ENCODE data around the gene ADGRG2.

The ADGRG2 gene

GRCh38 chrX:19089555-19090040 is 32.7 kb downstream of the ADGRG2 start:
- H3K4me3 ChIP-seq (ENCODE audit: low read depth, low read length): no peak overlapping the region
- ChIA-PET POLR2A (no interaction called here), CTCF (interaction anchor here (0.5 kb wide), 1 partner anchor 736 kb away, joined by 3 read pairs; no protein-coding TSS in a partner anchor)
- H3K36me3 ChIP-seq (ENCODE audit: control insufficient read depth in 2 of 2, insufficient read depth in 1 of 2, low read length in 2 of 2): no peaks in the 10 kb centered on the region
- peak; percentile 21 for TF ChIP-seq SETDB1 (IDR thresholded peaks at IDR 0.05; ENCODE audit: insufficient read length, low read length)
- TF ChIP-seq, protein P1, sequence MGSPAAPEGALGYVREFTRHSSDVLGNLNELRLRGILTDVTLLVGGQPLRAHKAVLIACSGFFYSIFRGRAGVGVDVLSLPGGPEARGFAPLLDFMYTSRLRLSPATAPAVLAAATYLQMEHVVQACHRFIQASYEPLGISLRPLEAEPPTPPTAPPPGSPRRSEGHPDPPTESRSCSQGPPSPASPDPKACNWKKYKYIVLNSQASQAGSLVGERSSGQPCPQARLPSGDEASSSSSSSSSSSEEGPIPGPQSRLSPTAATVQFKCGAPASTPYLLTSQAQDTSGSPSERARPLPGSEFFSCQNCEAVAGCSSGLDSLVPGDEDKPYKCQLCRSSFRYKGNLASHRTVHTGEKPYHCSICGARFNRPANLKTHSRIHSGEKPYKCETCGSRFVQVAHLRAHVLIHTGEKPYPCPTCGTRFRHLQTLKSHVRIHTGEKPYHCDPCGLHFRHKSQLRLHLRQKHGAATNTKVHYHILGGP (tag by site-specific recombination; IDR thresholded peaks at IDR 0.05): no peak
- no peak overlapping the region for H3K27ac ChIP-seq (ENCODE audit: extremely low read depth, low read depth, low read length)
- H3K9me3 ChIP-seq (ENCODE audit: control insufficient read depth, insufficient read depth, low read depth, low read length): no peaks in the 10 kb centered on the region
- H3K4me1 ChIP-seq (ENCODE audit: control insufficient read depth, insufficient read depth, low read length): no peaks in the 10 kb centered on the region

GRCh38 chrX:19086102-19086772 is 36.0 kb downstream of the ADGRG2 start:
- ChIA-PET CTCF (no interaction called here), POLR2A (no interaction called here)
- Histone ChIP-seq H3K4me3 (ENCODE audit: low read depth, low read length) (no peak overlapping the region), H3K9me3 (ENCODE audit: control insufficient read depth, insufficient read depth, low read depth, low read length) (no peaks in the 10 kb centered on the region), H3K27ac (ENCODE audit: extremely low read depth, low read depth, low read length) (no peak overlapping the region), H3K4me1 (ENCODE audit: control insufficient read depth, insufficient read depth, low read length) (no peaks in the 10 kb centered on the region), H3K36me3 (ENCODE audit: control insufficient read depth in 2 of 2, insufficient read depth in 1 of 2, low read length in 2 of 2) (no peaks in the 10 kb centered on the region)
- TF ChIP-seq ZNF561 (tag by site-specific recombination; IDR thresholded peaks at IDR 0.05; ENCODE audit: borderline replicate concordance) (no peak), ZNF843 (tag by site-specific recombination; IDR thresholded peaks at IDR 0.05) (no peak), SETDB1 (IDR thresholded peaks at IDR 0.05; ENCODE audit: insufficient read length, low read length) (no peak), ZNF324 (tag by site-specific recombination; IDR thresholded peaks at IDR 0.05) (no peak), KLF8 (tag by site-specific recombination; IDR thresholded peaks at IDR 0.05) (no peak), ZNF658 (tag by site-specific recombination; IDR thresholded peaks at IDR 0.05) (no peak), OVOL3 (tag by site-specific recombination; IDR thresholded peaks at IDR 0.05) (no peak), OSR2 (tag by site-specific recombination; IDR thresholded peaks at IDR 0.05) (no peak), ZNF221 (tag by site-specific recombination; IDR thresholded peaks at IDR 0.05; ENCODE audit: borderline replicate concordance) (no peak), MEIS1 (CRISPR knock-in tag; IDR thresholded peaks at IDR 0.05; ENCODE audit: borderline replicate concordance) (no peak), ZNF747 (tag by site-specific recombination; IDR thresholded peaks at IDR 0.05) (no peak), ZNF830 (tag by site-specific recombination; IDR thresholded peaks at IDR 0.05; ENCODE audit: low read depth) (no peak), ZSCAN4 (tag by site-specific recombination; IDR thresholded peaks at IDR 0.05) (no peak), SCRT2 (tag by site-specific recombination; IDR thresholded peaks at IDR 0.05) (no peak), ZNF202 (tag by site-specific recombination; IDR thresholded peaks at IDR 0.05; ENCODE audit: borderline replicate concordance) (no peak)
- TF ChIP-seq, protein P2, sequence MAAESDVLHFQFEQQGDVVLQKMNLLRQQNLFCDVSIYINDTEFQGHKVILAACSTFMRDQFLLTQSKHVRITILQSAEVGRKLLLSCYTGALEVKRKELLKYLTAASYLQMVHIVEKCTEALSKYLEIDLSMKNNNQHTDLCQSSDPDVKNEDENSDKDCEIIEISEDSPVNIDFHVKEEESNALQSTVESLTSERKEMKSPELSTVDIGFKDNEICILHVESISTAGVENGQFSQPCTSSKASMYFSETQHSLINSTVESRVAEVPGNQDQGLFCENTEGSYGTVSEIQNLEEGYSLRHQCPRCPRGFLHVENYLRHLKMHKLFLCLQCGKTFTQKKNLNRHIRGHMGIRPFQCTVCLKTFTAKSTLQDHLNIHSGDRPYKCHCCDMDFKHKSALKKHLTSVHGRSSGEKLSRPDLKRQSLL (tag by site-specific recombination; IDR thresholded peaks at IDR 0.05): no peak
- TF ChIP-seq, protein P3, sequence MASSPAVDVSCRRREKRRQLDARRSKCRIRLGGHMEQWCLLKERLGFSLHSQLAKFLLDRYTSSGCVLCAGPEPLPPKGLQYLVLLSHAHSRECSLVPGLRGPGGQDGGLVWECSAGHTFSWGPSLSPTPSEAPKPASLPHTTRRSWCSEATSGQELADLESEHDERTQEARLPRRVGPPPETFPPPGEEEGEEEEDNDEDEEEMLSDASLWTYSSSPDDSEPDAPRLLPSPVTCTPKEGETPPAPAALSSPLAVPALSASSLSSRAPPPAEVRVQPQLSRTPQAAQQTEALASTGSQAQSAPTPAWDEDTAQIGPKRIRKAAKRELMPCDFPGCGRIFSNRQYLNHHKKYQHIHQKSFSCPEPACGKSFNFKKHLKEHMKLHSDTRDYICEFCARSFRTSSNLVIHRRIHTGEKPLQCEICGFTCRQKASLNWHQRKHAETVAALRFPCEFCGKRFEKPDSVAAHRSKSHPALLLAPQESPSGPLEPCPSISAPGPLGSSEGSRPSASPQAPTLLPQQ (tag by site-specific recombination; IDR thresholded peaks at IDR 0.05): no peak
- TF ChIP-seq, protein P4, sequence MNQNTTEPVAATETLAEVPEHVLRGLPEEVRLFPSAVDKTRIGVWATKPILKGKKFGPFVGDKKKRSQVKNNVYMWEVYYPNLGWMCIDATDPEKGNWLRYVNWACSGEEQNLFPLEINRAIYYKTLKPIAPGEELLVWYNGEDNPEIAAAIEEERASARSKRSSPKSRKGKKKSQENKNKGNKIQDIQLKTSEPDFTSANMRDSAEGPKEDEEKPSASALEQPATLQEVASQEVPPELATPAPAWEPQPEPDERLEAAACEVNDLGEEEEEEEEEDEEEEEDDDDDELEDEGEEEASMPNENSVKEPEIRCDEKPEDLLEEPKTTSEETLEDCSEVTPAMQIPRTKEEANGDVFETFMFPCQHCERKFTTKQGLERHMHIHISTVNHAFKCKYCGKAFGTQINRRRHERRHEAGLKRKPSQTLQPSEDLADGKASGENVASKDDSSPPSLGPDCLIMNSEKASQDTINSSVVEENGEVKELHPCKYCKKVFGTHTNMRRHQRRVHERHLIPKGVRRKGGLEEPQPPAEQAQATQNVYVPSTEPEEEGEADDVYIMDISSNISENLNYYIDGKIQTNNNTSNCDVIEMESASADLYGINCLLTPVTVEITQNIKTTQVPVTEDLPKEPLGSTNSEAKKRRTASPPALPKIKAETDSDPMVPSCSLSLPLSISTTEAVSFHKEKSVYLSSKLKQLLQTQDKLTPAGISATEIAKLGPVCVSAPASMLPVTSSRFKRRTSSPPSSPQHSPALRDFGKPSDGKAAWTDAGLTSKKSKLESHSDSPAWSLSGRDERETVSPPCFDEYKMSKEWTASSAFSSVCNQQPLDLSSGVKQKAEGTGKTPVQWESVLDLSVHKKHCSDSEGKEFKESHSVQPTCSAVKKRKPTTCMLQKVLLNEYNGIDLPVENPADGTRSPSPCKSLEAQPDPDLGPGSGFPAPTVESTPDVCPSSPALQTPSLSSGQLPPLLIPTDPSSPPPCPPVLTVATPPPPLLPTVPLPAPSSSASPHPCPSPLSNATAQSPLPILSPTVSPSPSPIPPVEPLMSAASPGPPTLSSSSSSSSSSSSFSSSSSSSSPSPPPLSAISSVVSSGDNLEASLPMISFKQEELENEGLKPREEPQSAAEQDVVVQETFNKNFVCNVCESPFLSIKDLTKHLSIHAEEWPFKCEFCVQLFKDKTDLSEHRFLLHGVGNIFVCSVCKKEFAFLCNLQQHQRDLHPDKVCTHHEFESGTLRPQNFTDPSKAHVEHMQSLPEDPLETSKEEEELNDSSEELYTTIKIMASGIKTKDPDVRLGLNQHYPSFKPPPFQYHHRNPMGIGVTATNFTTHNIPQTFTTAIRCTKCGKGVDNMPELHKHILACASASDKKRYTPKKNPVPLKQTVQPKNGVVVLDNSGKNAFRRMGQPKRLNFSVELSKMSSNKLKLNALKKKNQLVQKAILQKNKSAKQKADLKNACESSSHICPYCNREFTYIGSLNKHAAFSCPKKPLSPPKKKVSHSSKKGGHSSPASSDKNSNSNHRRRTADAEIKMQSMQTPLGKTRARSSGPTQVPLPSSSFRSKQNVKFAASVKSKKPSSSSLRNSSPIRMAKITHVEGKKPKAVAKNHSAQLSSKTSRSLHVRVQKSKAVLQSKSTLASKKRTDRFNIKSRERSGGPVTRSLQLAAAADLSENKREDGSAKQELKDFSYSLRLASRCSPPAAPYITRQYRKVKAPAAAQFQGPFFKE (tag by site-specific recombination; IDR thresholded peaks at IDR 0.05; ENCODE audit: borderline replicate concordance): no peak

Data from HEK293 (cell line).